Measurements from ENCODE around the gene ATAD3C.

GRCh38 chr1:1489231-1489630 lies 39.7 kb downstream of the ATAD3C start:
- no peak for TF ChIP-seq POLR2A (IDR thresholded peaks at IDR 0.05; ENCODE audit: low read depth, low read length)
- TF ChIP-seq POLR2AphosphoS5 (IDR thresholded peaks at IDR 0.05; ENCODE audit: low read depth, low read length), result no peak

Data from GM12891 (cell line).